ENCODE results near the gene CCNF. TPM values are rescaled to one million over a fixed set of nuclear protein-coding genes. Genes with fewer than 3 reads are reported as not detected.

Gene CCNF
- total and polyA plus RNA-seq, 5 experiments from 2014 or later = 0.59 to 2.4 (median 2.0) TPM

DNA sequence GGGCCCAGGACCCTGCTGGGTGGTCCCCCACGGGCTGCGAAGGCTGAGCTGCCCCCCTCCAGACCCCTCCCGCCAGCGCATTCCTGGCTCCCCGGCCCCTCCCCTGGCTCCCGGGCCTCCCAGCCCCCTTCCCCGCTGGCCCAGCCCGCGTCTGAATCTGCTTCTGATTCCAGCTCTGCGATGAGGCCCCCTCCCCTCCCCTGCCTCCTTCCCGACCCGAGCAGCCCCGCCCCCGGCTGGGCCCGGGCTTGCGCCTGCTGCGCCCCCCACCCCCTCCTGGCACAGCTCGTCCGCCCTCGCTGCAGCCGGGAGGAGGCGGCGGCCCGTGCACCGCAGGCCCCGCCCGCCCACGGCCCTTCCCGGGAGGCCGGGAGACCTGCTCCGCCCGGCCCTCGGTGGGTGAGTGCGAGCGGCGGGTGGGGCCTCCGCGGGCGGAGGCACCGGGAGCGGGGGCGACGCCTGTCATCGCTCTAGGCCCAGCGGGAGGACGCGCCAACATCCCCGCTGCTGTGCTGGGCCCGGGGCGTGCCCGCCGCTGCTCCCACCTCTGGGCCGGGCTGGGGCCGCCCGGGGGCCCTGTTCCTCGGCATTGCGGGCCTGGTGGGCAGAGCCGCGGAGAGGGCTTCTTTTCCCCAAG is 41.9 kb downstream of the CCNF start, which contains the start of gene NTN3:
NTN3 (plus strand) TSS at position 282 of the 637 bp plus-strand sequence. CDS start 405 bp downstream, outside the sequence.
- Mint-ChIP-seq H3K27ac (no peak within 1 kb of the TSS), H3K36me3 (no peaks in the 10 kb centered on the region), H3K4me3 (peak within 1 kb of the TSS in 3 of 10 donors; percentile 27 to 61 (median 33)), H3K27me3 (peaks cover 12 to 47% (median 22%) of the 10 kb centered on the region in 5 donors), H3K9me3 (no peaks in the 10 kb centered on the region), H3K4me1 (peaks cover 2 to 35% (median 25%) of the 10 kb centered on the region in 4 donors)
- POLR2A ChIA-PET = interaction anchor here (0.7 kb wide), 1 partner anchor 386 kb away, joined by 3 read pairs; no protein-coding TSS in a partner anchor
- DNase-seq = no peak
- ATAC-seq = no peak

DNA sequence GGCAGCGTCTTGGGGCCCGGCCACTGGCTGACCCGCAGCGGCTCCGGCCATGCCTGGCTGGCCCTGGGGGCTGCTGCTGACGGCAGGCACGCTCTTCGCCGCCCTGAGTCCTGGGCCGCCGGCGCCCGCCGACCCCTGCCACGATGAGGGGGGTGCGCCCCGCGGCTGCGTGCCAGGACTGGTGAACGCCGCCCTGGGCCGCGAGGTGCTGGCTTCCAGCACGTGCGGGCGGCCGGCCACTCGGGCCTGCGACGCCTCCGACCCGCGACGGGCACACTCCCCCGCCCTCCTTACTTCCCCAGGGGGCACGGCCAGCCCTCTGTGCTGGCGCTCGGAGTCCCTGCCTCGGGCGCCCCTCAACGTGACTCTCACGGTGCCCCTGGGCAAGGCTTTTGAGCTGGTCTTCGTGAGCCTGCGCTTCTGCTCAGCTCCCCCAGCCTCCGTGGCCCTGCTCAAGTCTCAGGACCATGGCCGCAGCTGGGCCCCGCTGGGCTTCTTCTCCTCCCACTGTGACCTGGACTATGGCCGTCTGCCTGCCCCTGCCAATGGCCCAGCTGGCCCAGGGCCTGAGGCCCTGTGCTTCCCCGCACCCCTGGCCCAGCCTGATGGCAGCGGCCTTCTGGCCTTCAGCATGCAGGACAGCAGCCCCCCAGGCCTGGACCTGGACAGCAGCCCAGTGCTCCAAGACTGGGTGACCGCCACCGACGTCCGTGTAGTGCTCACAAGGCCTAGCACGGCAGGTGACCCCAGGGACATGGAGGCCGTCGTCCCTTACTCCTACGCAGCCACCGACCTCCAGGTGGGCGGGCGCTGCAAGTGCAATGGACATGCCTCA is 42.6 kb downstream of the CCNF start:
- POLR2A ChIA-PET = interaction anchor here (0.7 kb wide), 1 partner anchor 387 kb away, joined by 3 read pairs; no protein-coding TSS in a partner anchor
- Mint-ChIP-seq H3K9me3 (no peaks in the 10 kb centered on the region), H3K4me3 (peak overlapping the region in 2 of 10 donors; percentile 33 to 61), H3K27ac (no peak overlapping the region), H3K4me1 (peaks cover 4 to 39% (median 32%) of the 10 kb centered on the region in 4 donors), H3K36me3 (no peaks in the 10 kb centered on the region), H3K27me3 (peaks cover 12 to 44% (median 22%) of the 10 kb centered on the region in 5 donors)
- DNase-seq (no peak), ATAC-seq (no peak)

DNA sequence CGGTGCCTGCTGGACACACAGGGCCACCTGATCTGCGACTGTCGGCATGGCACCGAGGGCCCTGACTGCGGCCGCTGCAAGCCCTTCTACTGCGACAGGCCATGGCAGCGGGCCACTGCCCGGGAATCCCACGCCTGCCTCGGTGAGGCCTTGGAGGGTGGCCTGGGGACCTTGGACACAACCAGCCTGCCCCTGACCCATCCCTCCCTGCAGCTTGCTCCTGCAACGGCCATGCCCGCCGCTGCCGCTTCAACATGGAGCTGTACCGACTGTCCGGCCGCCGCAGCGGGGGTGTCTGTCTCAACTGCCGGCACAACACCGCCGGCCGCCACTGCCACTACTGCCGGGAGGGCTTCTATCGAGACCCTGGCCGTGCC is 43.2 kb downstream of the CCNF start:
- ATAC-seq (no peak), DNase-seq (no peak)
- Mint-ChIP-seq H3K27ac (no peak overlapping the region), H3K9me3 (no peaks in the 10 kb centered on the region), H3K36me3 (no peaks in the 10 kb centered on the region), H3K4me1 (peaks cover 5 to 40% (median 34%) of the 10 kb centered on the region in 4 donors), H3K27me3 (peaks cover 12 to 40% (median 19%) of the 10 kb centered on the region in 5 donors), H3K4me3 (peak overlapping the region in 4 of 10 donors; percentile 33 to 73 (median 46))
- POLR2A ChIA-PET = interaction anchor here (1.5 kb wide), 1 partner anchor 13 kb away, joined by 5 read pairs; the partner anchor contains the start of gene TEDC2

DNA sequence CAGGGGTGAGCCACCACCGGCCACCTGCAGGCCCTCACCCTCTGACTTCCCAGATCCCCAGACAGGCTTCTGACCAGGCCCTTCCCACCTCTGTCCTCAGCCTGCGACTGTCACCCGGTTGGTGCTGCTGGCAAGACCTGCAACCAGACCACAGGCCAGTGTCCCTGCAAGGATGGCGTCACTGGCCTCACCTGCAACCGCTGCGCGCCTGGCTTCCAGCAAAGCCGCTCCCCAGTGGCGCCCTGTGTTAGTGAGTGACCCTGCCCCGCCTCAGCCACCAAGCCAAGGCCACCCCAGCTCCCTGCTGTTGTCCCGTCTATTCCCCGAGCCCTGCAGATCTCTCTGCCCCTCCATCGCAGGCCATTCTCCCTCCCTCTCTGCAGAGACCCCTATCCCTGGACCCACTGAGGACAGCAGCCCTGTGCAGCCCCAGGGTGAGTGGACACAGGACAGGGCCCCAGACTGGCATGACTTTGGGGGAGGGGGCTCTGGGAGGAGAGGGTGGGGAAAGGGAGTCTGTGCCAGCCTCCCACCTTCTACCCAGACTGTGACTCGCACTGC is 43.7 kb downstream of the CCNF start:
- no peak overlapping the region for H3K27ac Mint-ChIP-seq
- POLR2A ChIA-PET = interaction anchor here (1.5 kb wide), 1 partner anchor 13 kb away, joined by 5 read pairs; the partner anchor contains the start of gene TEDC2
- DNase-seq = no peak

DNA sequence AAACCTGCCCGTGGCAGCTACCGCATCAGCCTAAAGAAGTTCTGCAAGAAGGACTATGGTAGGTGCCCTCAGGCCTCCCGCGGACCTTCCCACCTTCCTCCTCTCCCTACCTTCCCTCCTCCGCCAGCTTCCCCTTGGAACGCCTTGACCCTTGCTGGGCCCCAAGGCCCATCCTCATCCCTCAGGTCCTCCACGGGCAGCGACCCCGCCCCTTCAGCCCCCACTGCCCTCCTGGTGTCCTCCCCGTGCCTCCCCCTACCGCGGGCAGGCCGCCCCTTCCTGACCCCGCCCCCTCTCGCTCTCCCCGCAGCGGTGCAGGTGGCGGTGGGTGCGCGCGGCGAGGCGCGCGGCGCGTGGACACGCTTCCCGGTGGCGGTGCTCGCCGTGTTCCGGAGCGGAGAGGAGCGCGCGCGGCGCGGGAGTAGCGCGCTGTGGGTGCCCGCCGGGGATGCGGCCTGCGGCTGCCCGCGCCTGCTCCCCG is 44.2 kb downstream of the CCNF start:
- DNase-seq (peak in 2 of 10 donors; percentile 29 to 34), ATAC-seq (peak; percentile 9 to 11)
- Mint-ChIP-seq H3K9me3 (no peaks in the 10 kb centered on the region), H3K27ac (no peak overlapping the region), H3K36me3 (no peaks in the 10 kb centered on the region), H3K4me1 (peaks cover 11 to 42% (median 33%) of the 10 kb centered on the region in 4 donors), H3K27me3 (peaks cover 11 to 36% (median 16%) of the 10 kb centered on the region in 5 donors), H3K4me3 (peak overlapping the region; percentile 56 to 89 (median 74))
- POLR2A ChIA-PET = interaction anchor here (0.7 to 1.5 kb wide), 3 partner anchors 14 to 41 kb away, joined by 3 to 5 read pairs (median 4); partner anchors contain the start of gene TEDC2

More for the DNA sequence above, 43.7 kb downstream of the CCNF start:
- peaks cover 12 to 40% (median 19%) of the 10 kb centered on the region in 5 donors for H3K27me3 Mint-ChIP-seq
- peak overlapping the region; percentile 56 to 89 (median 74) for H3K4me3 Mint-ChIP-seq
- no peak for ATAC-seq
- H3K36me3 Mint-ChIP-seq = no peaks in the 10 kb centered on the region
- no peaks in the 10 kb centered on the region for H3K9me3 Mint-ChIP-seq
- H3K4me1 Mint-ChIP-seq = peaks cover 8 to 41% (median 37%) of the 10 kb centered on the region in 4 donors

DNA sequence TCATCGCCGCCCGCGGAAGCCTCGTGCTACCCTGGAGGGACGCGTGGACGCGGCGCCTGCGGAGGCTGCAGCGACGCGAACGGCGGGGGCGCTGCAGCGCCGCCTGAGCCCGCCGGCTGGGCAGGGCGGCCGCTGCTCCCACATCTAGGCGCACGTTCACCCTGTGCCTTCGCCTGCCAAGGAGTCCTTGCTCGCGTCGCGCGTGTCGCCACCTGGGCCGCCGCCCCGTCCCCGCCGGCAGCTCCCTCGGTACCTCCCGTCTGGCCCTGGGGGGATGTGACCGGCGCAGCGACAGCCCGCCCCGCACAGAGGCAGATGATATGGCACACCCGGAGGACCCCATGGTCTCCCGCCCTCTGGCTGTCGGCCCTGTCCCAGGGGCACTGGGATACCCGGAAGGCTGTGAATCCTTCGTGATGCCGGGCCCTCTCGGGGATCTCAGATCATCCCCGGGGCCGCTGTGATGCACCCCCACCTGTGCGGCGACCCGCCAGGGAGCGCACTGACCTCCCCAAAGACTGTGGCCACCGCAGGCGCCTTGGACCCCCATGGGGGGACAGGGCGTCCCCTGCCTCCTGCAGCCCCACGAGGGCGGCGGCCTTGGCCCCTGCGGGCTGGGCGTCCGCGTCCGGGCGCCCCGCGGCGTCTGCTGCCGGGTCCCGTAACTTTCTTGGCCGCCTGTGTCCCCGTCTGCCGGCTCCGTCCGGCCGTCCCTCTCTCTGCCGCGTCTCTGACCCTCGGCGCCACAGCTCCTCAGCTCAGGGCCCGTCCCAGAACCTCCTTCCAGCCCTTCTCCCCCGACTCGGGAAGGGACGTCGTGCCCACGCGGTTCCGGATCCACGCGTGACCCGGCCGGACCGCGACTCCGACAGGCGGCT is 45.0 kb downstream of the CCNF start:
- no peaks in the 10 kb centered on the region for H3K9me3 Mint-ChIP-seq

DNA sequence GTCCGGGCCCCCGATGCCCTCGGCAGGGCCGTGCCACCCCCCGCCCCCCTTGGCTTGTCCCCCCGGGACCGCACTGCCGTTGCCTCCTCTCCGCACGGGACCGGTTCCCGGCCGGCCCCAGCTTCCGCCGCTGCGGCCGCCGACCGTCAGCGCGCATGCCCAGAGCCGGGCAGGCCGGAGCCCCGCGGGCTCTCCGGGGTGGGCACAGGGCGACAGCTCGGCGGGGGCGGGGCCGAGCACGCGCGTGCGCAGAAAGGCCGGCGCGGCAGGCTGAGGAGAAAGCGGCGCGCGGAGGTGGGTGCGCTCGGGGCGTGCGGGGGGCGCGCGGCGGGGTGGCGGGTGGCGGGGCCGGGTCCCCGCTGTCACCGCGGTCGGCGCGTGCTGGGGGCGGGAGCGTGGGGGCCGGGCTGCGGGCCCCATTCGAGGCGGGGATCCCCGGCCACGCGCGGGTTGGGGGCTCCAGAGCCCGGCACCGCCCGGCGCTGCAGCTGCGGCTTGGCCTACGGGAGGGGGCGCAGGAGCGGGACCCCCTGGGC is 45.7 kb downstream of the CCNF start, which contains the start of gene TBC1D24:
TBC1D24 (plus strand) TSS at position 251 of the 536 bp plus-strand sequence. CDS start 21,022 bp downstream, outside the sequence.
- ATAC-seq (peak; percentile 61 to 71), DNase-seq (peak; percentile 56 to 88 (median 76))
- peak within 1 kb of the TSS; percentile 66 to 90 (median 73) for H3K4me3 Mint-ChIP-seq
- POLR2A ChIA-PET = interaction anchor here (0.6 to 1.4 kb wide), 10 partner anchors 10 to 664 kb away, joined by 3 to 9 read pairs (median 3); partner anchors contain the start of genes ABCA3, AMDHD2 and TEDC2
- H3K36me3 Mint-ChIP-seq = no peaks in the 10 kb centered on the region
- peaks cover 7 to 24% (median 9%) of the 10 kb centered on the region in 5 donors for H3K27me3 Mint-ChIP-seq
- H3K4me1 Mint-ChIP-seq = peaks cover 11 to 34% (median 26%) of the 10 kb centered on the region in 4 donors
- peak within 1 kb of the TSS in 5 of 10 donors; percentile 13 to 73 (median 46) for H3K27ac Mint-ChIP-seq
- no peaks in the 10 kb centered on the region for H3K9me3 Mint-ChIP-seq

More for the DNA sequence above, 45.0 kb downstream of the CCNF start:
- ATAC-seq (peak; percentile 75 to 83), DNase-seq (peak; percentile 43 to 79 (median 60))
- Mint-ChIP-seq H3K27me3 (peaks cover 11 to 31% (median 15%) of the 10 kb centered on the region in 5 donors), H3K4me3 (peak overlapping the region; percentile 59 to 86 (median 71)), H3K27ac (peak overlapping the region in 1 of 10 donors; percentile 13), H3K36me3 (no peaks in the 10 kb centered on the region), H3K4me1 (peaks cover 11 to 39% (median 32%) of the 10 kb centered on the region in 4 donors)
- POLR2A ChIA-PET = interaction anchor here (0.6 to 1.5 kb wide), 11 partner anchors 10 to 252 kb away, joined by 3 to 9 read pairs (median 4); partner anchors contain the start of genes ABCA3, AMDHD2 and TEDC2

DNA sequence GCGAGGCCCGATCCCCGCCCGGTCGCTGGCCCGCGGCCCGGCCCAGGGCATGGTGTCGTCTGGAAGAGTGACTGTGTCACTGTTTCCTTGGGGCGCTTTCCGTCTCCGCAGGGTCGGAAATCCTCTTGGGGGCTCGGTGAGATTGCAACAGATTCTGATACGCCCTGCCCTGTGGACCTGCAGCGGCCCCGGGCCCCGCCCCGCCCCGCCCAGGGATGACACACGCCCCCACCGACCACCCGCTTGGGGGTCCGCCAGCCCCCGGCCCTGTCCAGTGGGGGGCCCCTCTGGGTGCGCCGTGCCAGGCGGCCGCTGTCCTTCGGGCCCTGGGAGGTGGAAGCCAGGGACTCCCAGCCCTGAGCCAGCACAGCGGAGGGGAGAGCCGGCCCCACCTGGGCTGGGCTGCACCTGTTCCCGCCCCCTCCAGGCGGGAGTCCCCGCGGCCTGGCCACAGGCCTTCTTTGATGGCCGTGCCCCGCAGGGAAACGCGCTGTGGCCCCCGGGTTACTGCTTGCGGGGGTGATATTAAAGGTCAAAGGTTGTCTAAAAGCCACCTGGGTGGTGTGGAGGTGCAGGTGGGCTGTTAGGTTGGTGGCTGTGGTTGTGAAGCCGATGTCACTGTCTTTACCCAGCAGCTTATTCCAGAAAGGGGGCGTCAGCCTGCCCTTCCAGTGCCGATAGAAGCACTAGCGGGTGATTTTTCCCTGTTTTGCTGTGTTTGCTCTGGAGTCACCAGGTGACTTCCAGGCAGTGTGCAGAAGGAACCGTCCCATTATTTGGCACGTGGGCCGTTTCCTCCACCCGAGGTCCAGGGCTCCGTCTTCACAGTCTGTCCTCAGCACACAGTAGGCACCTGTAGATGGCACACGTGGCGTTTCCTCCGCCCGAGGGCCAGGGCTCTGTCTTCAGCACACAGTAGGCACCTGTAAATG is 46.4 kb downstream of the CCNF start:
- Mint-ChIP-seq H3K4me3 (peak overlapping the region; percentile 58 to 90 (median 70)), H3K9me3 (no peaks in the 10 kb centered on the region), H3K27ac (peak overlapping the region in 4 of 10 donors; percentile 38 to 73 (median 58)), H3K27me3 (peaks cover 2 to 17% (median 5%) of the 10 kb centered on the region in 5 donors), H3K4me1 (peaks cover 11 to 28% (median 21%) of the 10 kb centered on the region in 4 donors), H3K36me3 (no peaks in the 10 kb centered on the region)
- ATAC-seq (peak; percentile 38 to 47), DNase-seq (peak in 5 of 10 donors; percentile 26 to 40 (median 36))
- POLR2A ChIA-PET = interaction anchor here (0.7 to 1.4 kb wide), 7 partner anchors 9 to 664 kb away, joined by 3 to 9 read pairs (median 3); partner anchors contain the start of gene TEDC2

DNA sequence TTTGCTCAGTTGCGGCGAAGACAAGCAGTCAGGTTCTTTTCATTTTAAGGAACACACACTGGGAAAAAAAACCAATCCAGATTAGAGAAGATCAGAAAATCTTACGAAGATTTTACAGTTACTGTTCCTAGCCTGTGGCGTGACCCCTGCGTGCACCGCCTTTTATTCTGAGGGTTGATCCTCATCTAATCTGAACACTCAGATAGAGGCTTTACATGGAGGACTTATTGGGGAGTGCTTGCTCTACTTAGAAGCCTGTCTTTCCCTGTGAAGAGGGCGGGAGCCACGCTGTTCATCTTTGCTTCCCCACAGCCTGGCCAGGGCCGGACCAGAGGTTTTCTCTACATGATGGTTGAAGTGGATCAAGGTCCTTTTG is 47.1 kb downstream of the CCNF start:
- H3K9me3 Mint-ChIP-seq = no peaks in the 10 kb centered on the region
- H3K36me3 Mint-ChIP-seq = no peaks in the 10 kb centered on the region
- H3K27me3 Mint-ChIP-seq = peaks cover 2 to 16% (median 5%) of the 10 kb centered on the region in 5 donors
- H3K4me1 Mint-ChIP-seq = peaks cover 11 to 28% (median 21%) of the 10 kb centered on the region in 4 donors
- ATAC-seq (no peak), DNase-seq (no peak)
- peak overlapping the region in 4 of 10 donors; percentile 21 to 71 (median 36) for H3K27ac Mint-ChIP-seq
- peak overlapping the region; percentile 58 to 83 (median 69) for H3K4me3 Mint-ChIP-seq
- POLR2A ChIA-PET = no interaction called here

DNA sequence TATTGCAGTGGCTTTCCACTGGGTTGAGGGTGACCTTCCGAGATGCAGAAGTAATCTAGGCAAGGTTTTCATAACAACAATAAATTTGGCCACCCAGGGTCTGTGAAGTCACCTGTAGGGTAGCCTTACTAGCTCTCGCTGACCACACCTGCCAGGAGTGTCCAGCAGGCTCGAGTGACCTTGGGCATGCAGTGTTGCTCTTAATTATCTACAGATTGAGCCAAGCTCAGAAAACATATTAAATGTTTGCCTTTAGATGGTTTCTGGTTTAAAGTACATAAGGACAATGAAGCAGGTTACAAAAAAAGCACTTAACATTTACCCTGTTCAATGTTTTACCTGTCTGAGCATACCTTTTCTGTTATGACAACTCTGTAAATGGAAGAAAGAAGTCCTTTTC is 47.5 kb downstream of the CCNF start:
- Mint-ChIP-seq H3K27ac (peak overlapping the region in 1 of 10 donors; percentile 47), H3K36me3 (no peaks in the 10 kb centered on the region), H3K27me3 (peaks cover 2 to 16% (median 5%) of the 10 kb centered on the region in 5 donors), H3K9me3 (no peaks in the 10 kb centered on the region), H3K4me3 (peak overlapping the region in 9 of 10 donors; percentile 58 to 83 (median 70)), H3K4me1 (peaks cover 11 to 28% (median 21%) of the 10 kb centered on the region in 4 donors)
- POLR2A ChIA-PET = no interaction called here
- ATAC-seq (no peak), DNase-seq (no peak)

Measured in naive thymus-derived CD8-positive, alpha-beta T cell (primary cell).